NCI-H524 (cell line): ENCODE measurements around the gene LHFPL6.

Experiments used
- DNase-seq, 2 experiments: peaks; one replicate each; lab custom pipeline; 2025; lab: John Stamatoyannopoulos, UW

Gene LHFPL6

DNA sequence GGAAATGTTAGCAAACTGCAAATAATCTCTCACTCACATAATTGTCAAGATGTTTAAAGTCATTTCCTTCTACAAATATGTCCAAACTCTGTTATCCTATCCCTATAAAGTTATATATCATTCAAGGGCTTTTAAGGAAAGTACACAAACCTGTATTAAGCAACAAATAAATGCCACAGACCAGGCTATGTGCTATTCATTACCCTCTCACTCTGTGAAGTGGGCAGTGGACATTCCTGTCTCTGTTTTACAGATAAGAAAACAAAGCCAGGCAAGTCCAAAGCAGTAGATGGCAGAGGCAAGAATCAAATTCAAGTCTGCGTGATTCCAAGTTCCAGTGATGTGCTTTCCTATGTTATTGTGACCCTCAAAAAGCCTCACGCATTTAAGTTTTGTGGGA lies 140.6 kb downstream of the LHFPL6 start:
- DNase-seq: no peak

DNA sequence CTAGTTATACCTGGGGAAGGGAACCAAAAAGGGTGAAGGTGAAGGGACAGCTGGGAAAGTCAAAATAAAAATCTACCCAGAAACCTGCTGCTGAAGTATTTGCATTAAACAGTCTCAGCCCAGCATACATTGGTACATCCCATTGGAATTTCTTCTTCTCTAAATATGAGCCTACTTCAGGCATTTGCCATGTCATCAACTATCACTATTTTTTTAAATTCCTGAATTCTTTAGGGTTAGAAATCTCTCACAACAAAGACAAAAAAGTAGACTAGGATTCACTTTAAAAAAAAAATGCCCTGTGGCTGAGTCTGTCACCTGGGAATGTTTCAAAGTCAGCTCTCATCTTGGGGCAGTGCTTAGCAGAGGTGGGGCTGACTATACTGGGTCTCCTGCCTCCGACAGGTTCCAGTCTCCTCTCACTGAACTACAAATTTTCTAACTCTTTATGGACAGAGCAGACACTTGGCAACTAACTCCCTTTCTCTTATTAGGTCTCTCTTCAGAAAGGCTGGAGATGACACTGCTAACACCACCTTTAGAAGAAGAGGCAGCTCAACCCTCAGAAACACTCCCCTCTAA lies 141.2 kb downstream of the LHFPL6 start:
- no peak for DNase-seq

DNA sequence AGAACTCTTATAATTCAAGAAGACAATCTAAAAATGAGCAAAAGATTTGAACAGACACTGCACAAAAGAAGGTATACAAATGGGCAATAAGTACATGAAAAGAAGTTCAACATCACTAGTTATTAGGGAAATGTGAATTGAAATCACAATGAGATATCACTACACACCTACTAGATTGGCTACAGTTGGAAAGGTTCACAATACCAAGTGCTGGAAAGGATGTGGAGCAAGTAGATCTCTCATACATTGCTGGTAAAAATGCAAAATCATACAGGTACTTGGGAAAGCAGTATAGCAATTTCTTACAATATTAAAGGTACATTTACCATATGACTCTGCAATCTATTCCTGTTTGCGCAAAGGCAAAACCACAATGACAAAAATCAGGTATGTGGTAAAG lies 145.7 kb downstream of the LHFPL6 start:
- DNase-seq: no peak

DNA sequence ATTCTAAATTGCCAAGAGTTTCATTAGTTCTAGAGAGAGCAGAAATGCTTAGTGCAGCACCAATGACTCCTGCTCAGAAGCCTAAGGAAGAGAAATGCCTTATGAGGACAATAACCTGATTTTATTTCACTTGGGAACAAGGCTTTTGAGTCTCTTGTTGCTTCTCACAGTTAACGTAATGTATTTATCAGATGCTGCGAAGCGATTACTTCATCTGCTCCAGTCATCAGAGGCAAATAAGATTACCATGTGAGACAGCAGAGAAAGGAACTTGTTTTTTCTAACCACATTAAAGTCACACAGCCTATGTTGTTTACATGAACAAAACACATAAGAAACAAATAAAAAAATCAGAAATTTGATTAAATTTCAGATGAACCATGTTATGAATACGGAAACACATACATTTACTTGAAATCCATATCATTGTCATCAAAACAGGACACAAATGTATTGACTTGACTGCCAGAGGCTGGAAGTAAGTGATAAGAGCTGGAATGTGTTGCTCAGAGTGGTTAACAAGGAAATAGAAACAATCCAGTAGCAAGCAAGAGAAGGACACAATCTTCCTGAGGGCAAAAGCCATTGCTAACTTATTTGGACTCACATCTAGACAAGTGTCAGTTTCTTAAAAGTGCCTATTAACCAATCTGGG lies 147.3 kb downstream of the LHFPL6 start:
- DNase-seq: no peak

DNA sequence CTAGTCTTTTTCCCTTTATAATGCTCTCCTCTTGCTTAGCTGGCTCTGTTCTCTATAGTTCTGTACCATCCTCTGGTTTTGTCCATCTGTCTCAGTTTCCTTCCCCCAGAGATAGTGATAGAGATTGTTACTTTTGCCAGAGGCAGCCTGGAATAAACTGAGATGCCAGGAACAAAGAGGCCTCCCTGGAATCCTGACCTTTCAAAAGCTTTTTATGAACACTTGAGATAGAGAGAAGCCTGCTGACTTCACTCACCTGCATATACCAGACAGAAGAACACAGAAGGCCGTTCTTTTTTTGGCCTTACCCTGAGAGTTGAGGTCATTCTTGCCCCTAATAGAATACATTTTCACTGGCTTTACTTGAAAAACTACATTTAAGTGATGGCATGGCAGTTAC lies 150.2 kb downstream of the LHFPL6 start:
- no peak for DNase-seq

DNA sequence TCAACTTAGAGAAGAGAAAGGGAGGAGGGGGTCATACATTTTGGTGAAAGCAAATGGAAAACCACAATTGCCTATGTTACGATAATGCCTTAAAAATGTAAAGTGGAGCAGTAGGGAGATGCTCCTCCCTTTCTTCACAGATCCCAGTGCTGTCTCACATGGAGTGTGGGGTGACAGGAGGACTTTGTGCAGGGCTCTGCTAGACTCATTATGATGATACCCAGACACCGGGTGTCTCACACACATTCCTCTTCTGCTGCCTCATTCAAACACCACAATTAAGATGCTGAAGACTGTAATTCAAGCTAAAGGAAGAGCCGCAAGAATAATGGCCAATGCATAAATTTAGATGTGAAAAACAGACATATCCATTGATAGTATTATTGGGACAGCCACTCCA lies 150.6 kb downstream of the LHFPL6 start:
- peak in 1 of 2 experiments; percentile 9 for DNase-seq

DNA sequence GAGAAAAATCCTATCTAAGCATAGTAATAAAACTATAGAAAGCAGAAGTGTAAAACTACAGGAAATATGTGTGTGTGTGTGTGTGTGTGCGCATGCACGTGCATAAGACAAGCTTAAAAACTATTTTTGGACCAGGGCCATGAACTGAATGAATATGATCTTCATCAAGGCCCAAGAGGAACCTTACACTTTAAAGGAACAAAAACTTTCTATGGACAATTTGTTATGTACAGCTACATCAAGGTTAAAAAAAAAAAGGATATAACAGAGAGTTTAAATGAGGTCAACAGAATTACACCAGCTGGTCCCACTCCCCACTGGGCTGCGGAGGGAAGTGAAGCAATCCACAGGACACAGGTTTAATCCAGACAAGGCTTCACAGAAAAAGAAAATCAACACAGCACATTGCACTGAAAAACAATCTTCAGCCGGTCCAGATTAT lies 151.1 kb downstream of the LHFPL6 start:
- peak in 1 of 2 experiments; percentile 47 for DNase-seq

DNA sequence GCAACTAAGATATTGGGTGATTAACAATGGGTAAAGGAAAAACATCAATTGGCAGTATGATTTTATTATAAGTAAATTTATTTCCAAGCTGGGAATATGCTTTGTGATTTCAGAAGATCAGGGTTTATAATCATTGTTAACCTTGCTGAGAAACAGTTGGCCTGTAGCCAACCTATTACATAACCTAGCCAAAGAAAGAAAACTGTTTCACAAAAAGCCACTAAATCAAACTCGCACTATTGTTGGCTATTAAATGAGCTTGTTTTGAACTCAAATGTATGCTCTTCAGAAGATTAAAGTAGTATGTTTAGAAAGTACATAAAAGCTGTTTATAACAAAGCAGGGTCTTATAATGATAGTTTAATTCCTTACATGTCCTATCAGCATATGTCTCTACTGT lies 151.7 kb downstream of the LHFPL6 start:
- no peak for DNase-seq

DNA sequence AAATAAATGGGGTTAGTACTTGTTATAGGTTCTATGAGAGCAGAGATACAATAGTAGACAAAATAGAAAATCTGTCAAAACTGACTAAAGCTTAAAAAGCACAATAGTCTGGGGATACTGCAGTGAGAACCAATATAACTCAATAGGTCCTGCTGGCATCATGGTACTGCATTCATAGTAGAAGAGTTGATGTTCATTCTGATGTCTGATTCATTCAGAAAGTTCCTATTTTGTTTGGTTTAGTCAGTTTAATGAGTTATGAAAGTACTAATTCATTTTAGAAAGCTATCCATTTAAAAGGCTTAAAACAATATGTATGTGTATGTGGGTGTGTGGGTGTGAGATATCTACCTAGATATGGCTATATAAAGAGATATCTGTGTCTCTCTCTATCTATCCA lies 152.8 kb downstream of the LHFPL6 start:
- no peak for DNase-seq

DNA sequence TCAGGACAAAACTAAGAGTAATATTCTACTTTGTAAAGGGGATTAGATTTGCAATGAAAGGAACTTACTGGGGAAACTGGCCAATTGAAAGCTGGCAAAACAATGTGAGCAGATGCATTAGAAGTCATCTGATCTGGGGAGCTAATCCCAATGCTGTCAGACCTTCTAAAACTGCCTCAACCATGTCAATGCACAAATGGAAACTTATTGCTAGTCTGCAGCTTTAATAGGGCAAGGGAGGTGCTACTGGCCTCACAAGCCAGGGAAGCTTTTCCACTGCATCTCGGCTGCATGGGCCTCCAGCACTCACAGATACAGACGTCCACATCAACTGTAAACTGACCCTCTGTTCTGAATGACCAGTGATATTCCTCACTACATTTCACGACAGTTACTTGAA lies 154.2 kb downstream of the LHFPL6 start:
- DNase-seq: peak; percentile 29 to 85

DNA sequence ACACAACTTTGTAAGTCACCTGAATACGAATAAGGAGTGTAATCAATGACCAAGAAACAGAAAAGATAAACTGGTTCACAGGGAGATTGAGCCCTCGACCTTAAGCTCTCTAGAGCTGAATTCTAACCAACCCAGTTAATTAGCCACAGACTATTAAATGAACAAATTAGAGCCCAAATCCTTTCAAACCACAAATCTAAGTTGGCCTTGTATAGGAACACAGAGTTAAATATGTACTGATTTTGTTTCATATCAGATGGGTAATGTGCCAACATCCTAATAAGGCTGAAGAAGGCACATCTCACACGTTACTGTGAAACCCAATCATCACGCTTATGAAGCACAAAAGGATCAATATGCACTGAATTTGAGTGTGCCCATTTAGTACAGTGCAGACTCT lies 156.1 kb downstream of the LHFPL6 start:
- DNase-seq: no peak

DNA sequence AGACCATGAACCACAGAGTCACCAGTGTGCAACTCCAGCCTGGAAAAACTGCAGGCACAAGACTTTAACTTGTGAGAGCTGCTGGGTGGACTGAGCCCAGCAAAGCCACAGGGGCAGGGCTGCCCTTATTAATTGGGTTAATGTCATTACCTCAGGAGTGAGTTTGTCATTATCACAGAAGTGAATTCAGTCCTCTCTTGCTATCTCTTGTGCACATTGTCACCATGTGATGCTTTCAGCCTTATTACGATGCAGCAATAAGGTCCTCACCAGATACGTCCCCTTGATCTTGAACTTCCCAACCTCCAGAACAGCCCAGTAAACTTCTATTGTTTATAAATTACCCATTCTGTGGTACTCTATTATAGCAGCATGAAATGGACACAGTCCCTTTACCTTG lies 158.1 kb downstream of the LHFPL6 start:
- DNase-seq: no peak

DNA sequence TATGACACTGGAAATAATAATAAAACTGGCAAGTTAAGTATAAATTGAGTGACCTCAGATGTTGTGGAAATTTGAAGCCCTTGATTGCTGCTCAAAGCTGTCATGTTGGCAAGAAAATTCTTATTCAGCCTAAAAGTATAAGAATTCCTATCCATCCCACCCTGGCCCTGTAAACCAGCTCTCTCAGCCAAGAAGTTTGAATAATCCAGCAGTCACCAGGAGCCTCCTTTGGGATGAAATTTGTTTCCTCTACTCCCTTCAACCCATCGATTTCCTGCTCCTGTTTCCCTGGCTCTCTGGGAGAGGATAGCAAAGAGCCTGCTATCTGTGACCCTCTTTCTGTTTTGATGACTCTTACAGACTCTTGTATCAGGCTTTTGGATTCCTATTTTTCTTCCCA lies 169.3 kb downstream of the LHFPL6 start:
- DNase-seq: no peak

DNA sequence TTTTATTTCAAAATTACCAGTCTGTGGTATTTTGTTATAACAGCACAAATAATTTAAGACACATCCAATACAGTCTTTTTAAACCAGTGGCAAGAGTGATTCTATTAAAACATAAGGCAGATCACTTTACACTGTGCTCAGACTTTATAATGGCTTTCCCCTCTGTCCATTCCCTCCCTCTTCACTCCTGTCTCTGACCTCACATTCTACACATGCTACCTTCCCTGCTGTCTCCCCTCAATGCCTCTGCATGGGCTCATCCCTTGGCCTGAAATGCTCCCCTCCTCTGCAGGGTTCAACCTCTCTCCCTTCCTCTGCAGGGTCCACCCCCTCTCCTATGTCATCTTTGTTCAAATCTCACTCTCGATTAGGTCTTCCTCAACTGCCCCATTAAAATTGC lies 170.8 kb downstream of the LHFPL6 start:
- DNase-seq: no peak

DNA sequence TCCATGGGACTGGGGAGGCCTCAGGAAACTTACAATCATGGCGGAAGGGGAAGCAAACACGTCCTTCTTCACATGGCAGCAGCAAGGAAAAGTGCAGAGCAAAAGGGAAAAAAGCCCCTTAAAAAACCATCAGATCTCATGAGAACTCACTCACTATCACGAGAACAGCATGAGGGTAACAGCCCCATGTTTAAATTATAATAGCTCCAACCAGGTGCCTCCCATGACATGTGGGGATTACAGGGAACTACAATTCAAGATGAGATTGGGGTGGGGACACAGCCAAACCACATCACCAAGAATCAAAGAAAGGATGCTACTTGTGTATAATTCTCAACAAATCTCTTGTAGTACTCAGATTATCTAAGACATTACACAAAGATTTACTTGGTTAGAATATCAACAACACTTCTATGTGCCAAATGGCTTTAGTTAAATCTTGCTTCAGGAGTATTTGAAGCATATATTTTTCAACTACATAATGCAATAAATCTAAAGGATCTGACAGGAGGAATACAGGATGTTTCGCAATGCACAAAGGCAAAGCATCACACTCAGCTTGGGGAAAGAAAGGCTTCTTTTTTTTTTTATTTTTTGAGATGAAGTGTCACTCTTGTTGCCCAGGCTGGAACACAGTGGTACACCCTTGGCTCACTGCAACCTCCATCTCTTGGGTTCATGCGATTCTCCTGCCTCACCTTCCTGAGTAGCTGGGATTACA lies 180.0 kb downstream of the LHFPL6 start:
- no peak for DNase-seq

DNA sequence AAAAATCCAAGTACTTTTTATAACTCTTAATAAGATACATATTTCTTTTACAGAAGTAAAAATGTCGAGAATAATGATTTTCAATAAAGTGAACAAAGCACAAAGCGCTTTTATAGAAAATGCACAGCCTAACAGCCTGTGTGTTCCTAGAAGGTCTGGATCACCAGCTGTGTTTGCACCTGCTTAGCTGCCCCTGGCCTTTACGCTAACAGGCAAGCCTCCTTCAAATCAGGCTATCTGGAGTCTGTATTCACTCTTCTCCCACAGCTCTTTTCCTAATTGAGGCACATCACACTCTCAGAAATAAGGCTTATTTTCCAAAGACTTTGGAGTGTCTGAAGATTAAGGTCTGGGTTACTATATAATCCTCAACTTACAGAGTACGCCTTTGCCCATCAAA lies 183.1 kb downstream of the LHFPL6 start:
- peak; percentile 3 to 70 for DNase-seq

DNA sequence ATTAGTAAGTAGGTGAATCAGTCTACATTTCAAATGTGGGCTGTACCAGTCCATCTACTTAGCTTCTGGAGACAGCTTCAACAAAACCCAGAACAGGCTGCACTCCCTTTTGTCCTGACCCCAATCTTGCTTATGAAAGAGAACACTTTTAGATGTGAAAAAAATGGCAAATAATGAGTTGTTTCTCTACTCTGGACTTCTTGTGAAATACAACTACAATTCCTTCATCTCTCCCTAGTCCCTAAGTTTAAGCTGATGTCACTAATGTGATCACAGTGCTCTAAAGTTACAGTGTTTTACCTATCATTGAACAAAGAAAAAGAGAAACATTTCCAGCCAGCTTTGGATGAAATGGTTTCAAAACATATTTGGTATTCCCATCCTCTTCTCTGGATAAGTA lies 183.9 kb downstream of the LHFPL6 start:
- no peak for DNase-seq

DNA sequence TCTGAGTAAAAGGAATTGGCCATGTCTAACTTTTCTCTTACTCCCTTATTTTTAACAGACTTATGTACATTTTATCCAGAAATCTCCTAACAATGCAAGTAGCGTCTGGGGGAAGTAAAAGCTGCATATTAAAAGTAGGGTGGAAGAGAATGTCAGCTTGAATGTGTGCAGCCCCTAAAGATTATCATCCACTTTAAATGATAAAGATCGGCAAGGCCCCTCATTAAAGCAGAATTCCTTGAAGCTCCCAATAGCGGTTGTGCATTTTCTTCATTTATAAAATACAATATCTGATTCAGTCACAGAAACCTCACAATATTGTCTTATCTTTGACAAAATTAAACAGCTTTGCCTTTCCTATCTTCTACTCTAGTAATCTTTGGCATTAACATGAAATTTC lies 184.6 kb downstream of the LHFPL6 start:
- DNase-seq: no peak

DNA sequence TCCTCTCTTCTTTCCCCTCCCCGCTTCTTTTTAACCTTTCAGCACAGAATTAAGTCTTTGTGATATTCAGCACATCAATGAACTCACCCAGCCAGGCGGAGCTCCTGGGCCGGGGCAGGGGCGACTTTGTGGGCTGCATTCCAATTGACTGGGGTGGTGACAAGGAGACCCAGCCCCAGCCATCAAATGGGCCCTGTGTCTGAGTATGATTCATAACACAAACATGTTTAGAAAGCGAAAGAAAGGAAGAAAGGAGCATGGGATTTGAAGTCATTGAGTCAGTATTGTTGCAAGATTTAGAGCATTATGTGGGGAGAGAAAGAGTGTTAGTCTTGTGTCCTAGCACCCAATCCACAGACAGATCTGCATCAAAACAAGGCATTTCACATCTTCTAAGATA lies 185.3 kb downstream of the LHFPL6 start:
- no peak for DNase-seq

DNA sequence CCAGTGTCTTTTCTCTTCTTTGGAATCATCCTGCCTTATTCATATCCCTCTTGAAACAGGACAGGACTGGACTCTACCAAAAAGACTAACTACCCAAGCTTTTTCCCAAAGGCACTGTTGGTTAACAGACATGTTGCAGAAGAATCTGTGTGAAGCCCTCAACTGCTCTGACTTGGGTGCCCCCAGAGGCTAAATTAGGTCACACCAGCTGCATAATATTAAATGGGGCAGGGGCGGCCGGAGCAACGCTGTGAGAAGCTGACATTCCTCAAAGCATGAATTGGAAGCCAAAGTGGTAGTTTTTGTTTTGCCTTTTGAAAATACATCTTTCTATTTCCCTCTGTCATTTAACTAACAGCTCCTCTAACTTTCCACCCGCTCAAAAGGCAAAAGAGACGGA lies 185.9 kb downstream of the LHFPL6 start:
- DNase-seq: peak; percentile 5 to 9

DNA sequence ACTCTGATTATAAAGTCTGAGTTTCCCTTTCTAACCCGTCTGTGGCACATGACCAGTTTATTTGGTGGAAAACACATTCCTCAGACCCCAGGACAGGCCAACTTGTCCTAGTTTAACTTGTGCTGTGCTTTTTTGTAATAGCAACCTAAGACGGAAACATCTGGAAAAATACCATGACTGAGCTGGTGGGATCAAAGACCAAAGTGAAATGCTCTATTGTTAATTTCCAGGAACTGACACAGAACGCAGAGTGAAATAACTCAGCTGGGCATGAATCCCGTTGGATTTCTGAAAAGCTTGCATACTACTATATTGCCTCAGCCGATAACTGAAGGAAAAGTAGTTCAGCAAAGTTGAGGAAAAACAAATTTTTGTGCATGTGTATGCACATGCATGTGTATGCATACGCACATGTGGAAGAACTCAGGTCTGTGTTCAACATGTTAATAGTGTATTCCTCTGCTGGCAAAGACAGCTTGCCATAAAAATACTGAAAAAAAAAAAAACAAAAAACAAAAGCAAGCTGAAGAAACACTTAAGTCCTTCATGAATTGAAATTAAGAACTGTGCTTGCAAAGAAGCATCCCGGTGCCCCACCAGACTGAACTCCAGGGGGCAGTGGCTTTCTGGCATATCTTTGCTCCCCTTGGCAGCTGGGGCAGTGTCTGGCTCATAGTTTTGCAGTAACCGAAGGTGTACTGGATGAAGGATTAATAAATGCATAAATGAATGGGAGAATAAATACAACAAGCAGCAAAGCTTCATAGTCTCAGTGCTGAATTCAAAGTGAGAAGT lies 187.8 kb downstream of the LHFPL6 start:
- peak; percentile 38 to 64 for DNase-seq

DNA sequence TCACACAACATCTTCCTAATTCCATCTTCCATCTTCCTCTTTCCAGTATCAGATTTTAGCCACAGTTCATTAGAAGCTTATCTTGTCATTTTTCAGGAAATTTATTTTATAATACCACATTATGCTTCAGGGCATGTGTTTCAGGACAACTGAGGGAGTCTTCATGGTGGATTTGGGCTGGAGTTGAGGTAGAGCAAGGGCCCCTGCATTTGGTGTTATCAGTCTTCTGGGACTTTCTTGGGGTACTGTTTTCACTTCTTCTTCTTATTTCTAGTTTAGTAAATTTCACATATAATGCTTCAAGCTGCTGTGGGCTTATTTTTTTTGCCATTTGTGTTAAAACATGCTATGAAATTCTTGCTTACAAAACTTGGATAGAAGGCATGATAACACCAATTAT lies 188.7 kb downstream of the LHFPL6 start:
- no peak for DNase-seq

DNA sequence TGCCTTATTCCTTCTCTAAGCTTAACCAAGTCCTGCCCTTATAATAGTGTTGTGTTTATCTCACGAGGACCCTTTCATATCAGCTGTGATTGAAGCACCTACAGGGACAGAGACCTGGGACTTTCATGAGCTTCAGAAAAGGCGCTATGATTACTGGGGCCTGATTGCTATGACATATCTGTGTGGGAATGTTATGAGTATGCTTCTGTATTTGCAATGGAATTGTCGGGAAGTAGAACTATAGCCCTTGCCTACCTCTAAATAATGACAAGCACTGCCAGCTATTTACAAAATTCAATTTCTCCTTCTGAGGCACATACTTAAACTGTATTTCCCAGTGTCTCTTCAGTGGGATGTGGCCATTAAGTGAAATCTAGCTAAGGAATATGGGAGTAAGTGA lies 191.5 kb downstream of the LHFPL6 start:
- no peak for DNase-seq
